Bronchial epithelial cell (primary cell): Measurements from ENCODE around the gene JMJD8. TPM values are rescaled to one million over a fixed set of nuclear protein-coding genes. Genes with fewer than 3 reads are reported as not detected.
"Not testable (repeated sequence)": the region's sequence is repeated elsewhere in the genome, so short reads cannot be mapped to it uniquely, and the experiment has no call there.

ENCODE experiments used
- DNase-seq: peaks from one replicate; pipeline ENCODE4 v3.0.0-alpha.2; 2010; ENCODE audit warnings: low read depth
- FAIRE-seq: peaks from 2 replicates; lab custom pipeline; 2011; peaks lifted over from hg19 to GRCh38; lab: Jason Lieb, UNC
- H3K27me3 ChIP-seq: 2 replicates; pipeline ENCODE4 v1.5.1; 2011; ENCODE audit warnings: low read length; ENCODE audit not compliant: control insufficient read depth, insufficient read depth
- H3K36me3 ChIP-seq: 2 replicates; pipeline ENCODE4 v1.5.1; 2011; ENCODE audit warnings: low read length; ENCODE audit not compliant: control insufficient read depth, insufficient read depth
- H3K4me3 ChIP-seq: 2 replicates; pipeline ENCODE4 v1.5.1; 2011; ENCODE audit warnings: mild to moderate bottlenecking, low read depth, low read length, control low read depth
- total RNA-seq: library from RNA; depleted of rRNA; stranded (reverse); fragments of >200 nt; gene quantifications from 2 replicates; pipeline ENCODE4 v1.2.1, GENCODE V29; 2014
- TF ChIP-seq, protein P1 (sequence below): IDR thresholded peaks from 2 replicates; pipeline ENCODE4 v1.5.1; 2011; ENCODE audit warnings: mild to moderate bottlenecking, moderate library complexity, low read length, control low read depth, inconsistent platforms; ENCODE audit not compliant: insufficient read depth, severe bottlenecking

Gene JMJD8
- total RNA-seq, 1 donor from 2014 or later, result 16.8 TPM

DNA sequence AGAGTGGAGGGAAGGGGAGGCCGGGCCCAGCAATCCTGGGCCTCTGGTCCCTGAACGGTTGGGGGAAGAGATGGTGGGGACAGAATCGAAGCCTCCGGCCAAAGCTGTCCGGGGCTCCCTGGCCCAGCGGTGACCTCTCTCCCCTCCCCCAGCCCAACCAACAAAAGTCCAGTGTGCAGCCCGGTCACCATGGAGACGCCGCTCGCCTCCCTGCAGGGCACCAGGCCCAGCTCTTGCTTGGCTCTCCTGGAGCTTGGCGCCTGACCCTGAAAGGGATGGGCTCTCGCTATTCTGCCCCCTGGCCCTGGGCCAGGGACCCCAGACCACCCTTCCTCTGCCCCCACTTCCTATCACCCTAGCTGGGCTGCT, 32.0 kb upstream of the JMJD8 start:
- TF ChIP-seq, protein P1, sequence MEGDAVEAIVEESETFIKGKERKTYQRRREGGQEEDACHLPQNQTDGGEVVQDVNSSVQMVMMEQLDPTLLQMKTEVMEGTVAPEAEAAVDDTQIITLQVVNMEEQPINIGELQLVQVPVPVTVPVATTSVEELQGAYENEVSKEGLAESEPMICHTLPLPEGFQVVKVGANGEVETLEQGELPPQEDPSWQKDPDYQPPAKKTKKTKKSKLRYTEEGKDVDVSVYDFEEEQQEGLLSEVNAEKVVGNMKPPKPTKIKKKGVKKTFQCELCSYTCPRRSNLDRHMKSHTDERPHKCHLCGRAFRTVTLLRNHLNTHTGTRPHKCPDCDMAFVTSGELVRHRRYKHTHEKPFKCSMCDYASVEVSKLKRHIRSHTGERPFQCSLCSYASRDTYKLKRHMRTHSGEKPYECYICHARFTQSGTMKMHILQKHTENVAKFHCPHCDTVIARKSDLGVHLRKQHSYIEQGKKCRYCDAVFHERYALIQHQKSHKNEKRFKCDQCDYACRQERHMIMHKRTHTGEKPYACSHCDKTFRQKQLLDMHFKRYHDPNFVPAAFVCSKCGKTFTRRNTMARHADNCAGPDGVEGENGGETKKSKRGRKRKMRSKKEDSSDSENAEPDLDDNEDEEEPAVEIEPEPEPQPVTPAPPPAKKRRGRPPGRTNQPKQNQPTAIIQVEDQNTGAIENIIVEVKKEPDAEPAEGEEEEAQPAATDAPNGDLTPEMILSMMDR, result no peak
- Histone ChIP-seq H3K36me3 (no peaks in the 10 kb centered on the region), H3K4me3 (peak overlapping the region; percentile 63), H3K27me3 (peaks cover 3% of the 10 kb centered on the region)
- FAIRE-seq (no peak), DNase-seq (no peak)

- no peak for DNase-seq
Measured at GRCh38 chr16:715477-716199, 31.5 kb upstream of the JMJD8 start.

GRCh38 chr16:714558-715476, 30.7 kb upstream of the JMJD8 start, which contains the start of gene METRN:
Gene METRN, plus strand, starts transcription at chr16:715118. Its CDS starts 172 bp downstream, at chr16:715290.
- TF ChIP-seq, protein P1, result no peak
- H3K4me3 ChIP-seq, result peak within 1 kb of the TSS; percentile 63
- peak; percentile 47 for DNase-seq
- H3K36me3 ChIP-seq, result no peaks in the 10 kb centered on the region
- no peak for FAIRE-seq
- H3K27me3 ChIP-seq, result peaks cover 7% of the 10 kb centered on the region

More at GRCh38 chr16:715477-716199, 31.5 kb upstream of the JMJD8 start:
- Histone ChIP-seq H3K36me3 (no peaks in the 10 kb centered on the region), H3K27me3 (peaks cover 5% of the 10 kb centered on the region), H3K4me3 (peak overlapping the region; percentile 63)
- TF ChIP-seq, protein P1, result peak; percentile 16
- FAIRE-seq, result no peak

DNA sequence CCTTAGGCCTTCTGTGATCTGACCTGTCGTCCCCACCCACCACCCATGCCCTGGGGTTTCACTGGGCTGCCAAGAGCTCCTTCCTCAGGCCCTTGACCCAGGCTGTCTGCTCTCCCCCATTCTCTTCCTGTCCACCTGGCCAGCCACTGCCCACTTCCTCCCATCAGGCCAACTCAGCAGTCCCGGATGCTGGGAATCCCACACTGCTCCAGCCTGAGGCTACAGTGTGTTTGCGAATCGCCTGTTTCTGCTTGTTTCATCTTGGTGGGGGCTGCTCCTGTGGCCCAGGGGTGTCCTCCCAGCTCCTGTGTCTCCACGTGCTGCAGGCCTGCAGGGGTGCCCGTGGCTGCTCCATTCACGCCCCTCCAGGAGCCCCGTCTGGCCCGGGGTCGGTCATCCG, 29.9 kb upstream of the JMJD8 start:
- FAIRE-seq (no peak), DNase-seq (peak; percentile 29)
- TF ChIP-seq, protein P1, result no peak

GRCh38 chr16:712740-713250, 28.7 kb upstream of the JMJD8 start:
- H3K36me3 ChIP-seq, H3K4me3 ChIP-seq: not testable (repeated sequence)
- TF ChIP-seq, protein P1, result peak; percentile 56
- H3K27me3 ChIP-seq, result peaks cover 13% of the 10 kb centered on the region
- peak; percentile 52 for FAIRE-seq
- peak; percentile 94 for DNase-seq

More for the DNA sequence above, 29.9 kb upstream of the JMJD8 start:
- Histone ChIP-seq H3K36me3 (no peaks in the 10 kb centered on the region), H3K27me3 (peaks cover 11% of the 10 kb centered on the region), H3K4me3 (no peak overlapping the region)
